Adrenal gland (tissue), 12 donors: ENCODE results near the gene TFDP2. TPM values are rescaled to one million over a fixed set of nuclear protein-coding genes. Genes with fewer than 3 reads are reported as not detected.
A peak's percentile ranks its signal among the peaks of the same experiment; 100 is the strongest.
"Not testable (repeated sequence)": the region's sequence is repeated elsewhere in the genome, so short reads cannot be mapped to it uniquely, and the experiment has no call there.

Experiments
- DNase-seq, 7 donors: peaks; one replicate each; pipeline ENCODE4 v3.0.0-alpha.2; 2019 to 2020
- H3K27ac ChIP-seq, 5 donors: fragments of 200-600 bp; sonication (generic) in 4 of 5; 1 replicate in 3 of 5; 2 replicates in 2 of 5; pipeline versions ENCODE4 v1.5.1 to v1.8.0; 2016 to 2020; ENCODE audit warnings: mild to moderate bottlenecking in 1 of 5
- H3K27me3 ChIP-seq: fragments of 200-600 bp; 2 replicates; pipeline ENCODE4 v1.8.0; 2021
- H3K36me3 ChIP-seq, 2 donors: fragments of 200-600 bp; replicated peaks in 1 of 2; 1 replicate in 1 of 2; 2 replicates in 1 of 2; pipeline versions ENCODE4 v1.5.1 to v1.8.0; 2018 to 2022
- H3K4me1 ChIP-seq, 2 donors: fragments of 200-600 bp; replicated peaks in 1 of 2; 1 replicate in 1 of 2; 2 replicates in 1 of 2; pipeline versions ENCODE4 v1.5.1 to v1.8.0; 2018 to 2021
- H3K4me3 ChIP-seq, 4 donors: fragments of 200-600 bp; sonication (generic) in 3 of 4; one replicate each; pipeline ENCODE4 v1.5.1; 2016 to 2018
- H3K9me3 ChIP-seq, 3 donors: fragments of 200-600 bp; sonication (generic) in 1 of 3; replicated peaks in 1 of 3; 1 replicate in 2 of 3; 2 replicates in 1 of 3; pipeline versions ENCODE4 v1.5.1 to v1.8.0; 2016 to 2021
- CTCF ChIP-seq, 6 experiments: fragments of 450-650 bp in 4 of 6; fragments of 200-600 bp in 2 of 6; sonication (generic) in 1 of 6; IDR thresholded peaks; 1 replicate in 5 of 6; 2 replicates in 1 of 6; pipeline versions ENCODE4 v1.5.1 to v1.8.0; 2016 to 2021; ENCODE audit warnings: antibody characterized with exemption in 6 of 6, mild to moderate bottlenecking in 2 of 6, moderate library complexity in 1 of 6
- POLR2A ChIP-seq, 2 donors: fragments of 450-650 bp; IDR thresholded peaks; one replicate each; pipeline ENCODE4 v1.6.1; 2017; ENCODE audit warnings: antibody characterized with exemption in 2 of 2, mild to moderate bottlenecking in 2 of 2, moderate library complexity in 1 of 2
- WGBS, 4 donors: extraction: QIAGEN DNeasy Blood & Tissue Kit in 2 of 4; methylation state at CpG; one replicate each; pipeline versions ENCODE4 v1.1.5 to v1.1.7; 2013 to 2017; 5-methylcytosine and 5-hydroxymethylcytosine counted together
- intact Hi-C, 2 donors: fragments of 100-400 bp; cut with DNase I; formaldehyde crosslinking; loops; one replicate each; pipeline versions ENCODE4 v1.14.1 to v1.15.0; 2022 to 2023
- polyA plus RNA-seq, 3 donors: library from polyadenylated mRNA; stranded (reverse); fragments of 200-250 nt in 2 of 3; fragments of 350-450 nt in 1 of 3; fragmentation: Illumina TruSeq in 1 of 3; extraction: RNeasy Lipid Tissue Mini Kit (QIAGEN cat#74804) in 1 of 3; gene quantifications; one replicate each; pipeline ENCODE4 v1.2.3, GENCODE V29; 2013 to 2014
- total RNA-seq, 9 donors: library from RNA; depleted of rRNA in 4 of 9; stranded (reverse); fragments of >200 nt in 4 of 9; fragments of 120-200 nt in 1 of 9; fragmentation: NEBNext Ultra II Directional in 1 of 9; extraction: Animal tissue kit (Norgen Biotek cat#: 25700) in 1 of 9; gene quantifications; one replicate each; pipeline versions ENCODE4 v1.1.0 to v1.2.4, GENCODE V29; 2013 to 2023
- donor health status: healthy with polysubstance abuse.
- donor health status: Bipolar disorder and iron deficiency.
- donor health status: DM: yes; HTN: yes; CAD: no.
- donor health status: DM: no; HTN: no; CAD: no.
- donor health status: DM: no; HTN: no; CAD: no.
- donor health status: DM: yes; HTN: yes; CAD: no.

Gene TFDP2
- total and polyA plus RNA-seq, 12 donors = 11.8 to 165 (median 62.0) TPM

GRCh38 chr3:141986548-141987107 lies 162.7 kb downstream of the TFDP2 start:
- Histone ChIP-seq H3K4me1 (no peaks in the 10 kb centered on the region), H3K4me3 (no peak overlapping the region), H3K36me3 (no peaks in the 10 kb centered on the region), H3K9me3 (no peaks in the 10 kb centered on the region), H3K27ac (no peak overlapping the region), H3K27me3 (no peaks in the 10 kb centered on the region)
- intact Hi-C loops = no loop called here
- DNase-seq = no peak
- WGBS, 4 donors = 71 to 85% (median 77%) methylated on average over 2 of the region's 2 CpGs
- no peak for TF ChIP-seq CTCF (IDR thresholded peaks at IDR 0.05)
- no peak for TF ChIP-seq POLR2A (IDR thresholded peaks at IDR 0.05)

GRCh38 chr3:141981084-141981483 lies 168.3 kb downstream of the TFDP2 start:
- 96 to 100% (median 98%) methylated on average over 3 of the region's 3 CpGs for WGBS, 4 donors

GRCh38 chr3:141979050-141979671 lies 170.2 kb downstream of the TFDP2 start:
- 78 to 88% (median 81%) methylated on average over 5 of the region's 5 CpGs for WGBS, 4 donors
- no peak for TF ChIP-seq POLR2A (IDR thresholded peaks at IDR 0.05)
- TF ChIP-seq CTCF (IDR thresholded peaks at IDR 0.05) = no peak

More at GRCh38 chr3:141981084-141981483, 168.3 kb downstream of the TFDP2 start:
- no peak overlapping the region for H3K27ac ChIP-seq
- no peak for DNase-seq
- H3K36me3 ChIP-seq = no peaks in the 10 kb centered on the region
- intact Hi-C loops = no loop called here
- H3K9me3 ChIP-seq = no peaks in the 10 kb centered on the region
- H3K27me3 ChIP-seq = no peaks in the 10 kb centered on the region
- no peaks in the 10 kb centered on the region for H3K4me1 ChIP-seq
- H3K4me3 ChIP-seq = no peak overlapping the region
- TF ChIP-seq CTCF (IDR thresholded peaks at IDR 0.05) (no peak), POLR2A (IDR thresholded peaks at IDR 0.05) (no peak)

GRCh38 chr3:141974777-141975176 lies 174.6 kb downstream of the TFDP2 start:
- H3K27me3 ChIP-seq, H3K4me3 ChIP-seq, intact Hi-C loops, DNase-seq, H3K4me1 ChIP-seq, H3K36me3 ChIP-seq, H3K27ac ChIP-seq, H3K9me3 ChIP-seq: not testable (repeated sequence)
- WGBS, 4 donors = 96% methylated on average over 8 of the region's 8 CpGs

More at GRCh38 chr3:141979050-141979671, 170.2 kb downstream of the TFDP2 start:
- Histone ChIP-seq H3K4me1 (no peaks in the 10 kb centered on the region), H3K9me3 (no peaks in the 10 kb centered on the region), H3K36me3 (no peaks in the 10 kb centered on the region), H3K27me3 (no peaks in the 10 kb centered on the region), H3K4me3 (no peak overlapping the region), H3K27ac (no peak overlapping the region)
- peak in 1 of 7 donors; percentile 10 for DNase-seq
- intact Hi-C loops = no loop called here

- TF ChIP-seq CTCF (IDR thresholded peaks at IDR 0.05) (no peak), POLR2A (IDR thresholded peaks at IDR 0.05) (no peak)
- 95 to 99% (median 96%) methylated on average over 2 of the region's 2 CpGs for WGBS, 4 donors
- intact Hi-C loops = no loop called here
- Histone ChIP-seq H3K36me3 (no peaks in the 10 kb centered on the region), H3K4me1 (no peaks in the 10 kb centered on the region), H3K27ac (no peak overlapping the region), H3K4me3 (no peak overlapping the region), H3K27me3 (no peaks in the 10 kb centered on the region), H3K9me3 (no peaks in the 10 kb centered on the region)
- DNase-seq = no peak
Measured at GRCh38 chr3:141972399-141972798, 176.9 kb downstream of the TFDP2 start.
